Measurements from ENCODE around the gene SFXN2.
A peak's percentile ranks its signal among the peaks of the same experiment; 100 is the strongest.
"Not testable (repeated sequence)": the region's sequence is repeated elsewhere in the genome, so short reads cannot be mapped to it uniquely, and the experiment has no call there.

Gene SFXN2, protein sequence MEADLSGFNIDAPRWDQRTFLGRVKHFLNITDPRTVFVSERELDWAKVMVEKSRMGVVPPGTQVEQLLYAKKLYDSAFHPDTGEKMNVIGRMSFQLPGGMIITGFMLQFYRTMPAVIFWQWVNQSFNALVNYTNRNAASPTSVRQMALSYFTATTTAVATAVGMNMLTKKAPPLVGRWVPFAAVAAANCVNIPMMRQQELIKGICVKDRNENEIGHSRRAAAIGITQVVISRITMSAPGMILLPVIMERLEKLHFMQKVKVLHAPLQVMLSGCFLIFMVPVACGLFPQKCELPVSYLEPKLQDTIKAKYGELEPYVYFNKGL

DNA sequence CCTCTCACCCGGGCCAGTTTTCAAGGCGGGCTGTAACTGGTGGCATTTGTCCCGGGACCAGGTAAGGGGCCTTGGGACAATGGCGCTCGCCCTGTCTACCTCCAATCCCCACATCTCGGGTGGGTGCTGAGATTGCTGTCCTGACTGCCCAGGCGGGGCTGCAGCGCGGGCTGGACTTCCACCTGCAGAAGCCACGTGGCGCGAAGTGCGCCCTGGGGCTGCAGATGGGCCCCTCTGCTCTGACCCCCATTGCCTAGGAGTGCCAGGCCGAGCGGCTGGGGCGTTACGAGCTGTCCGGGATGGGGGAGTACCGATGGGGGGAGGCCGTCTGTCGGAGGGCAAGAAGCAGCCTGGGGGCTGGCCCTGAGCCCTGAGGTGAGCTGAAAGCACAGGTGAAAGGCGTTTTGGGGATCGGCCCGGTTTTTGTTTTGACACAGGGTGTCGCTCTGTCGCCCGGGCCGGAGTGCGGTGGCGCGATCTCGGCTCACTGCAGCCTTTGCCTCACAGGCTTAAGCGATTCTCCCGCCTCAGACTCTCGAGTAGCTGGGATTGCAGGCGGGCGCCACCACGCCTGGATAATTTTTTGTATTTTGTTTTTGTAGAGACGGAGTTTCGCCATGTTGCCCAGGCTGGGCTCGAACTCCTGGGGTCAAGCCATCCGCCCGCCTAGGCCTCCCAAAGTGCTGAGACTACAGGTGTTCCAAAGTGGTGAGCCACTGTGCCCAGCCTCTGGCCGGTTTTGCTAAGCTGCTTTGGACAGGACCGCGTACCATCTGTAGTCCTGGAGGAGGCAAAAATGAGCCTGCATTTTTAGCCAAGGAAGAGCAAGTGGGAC is at the start of gene SFXN2:
Gene SFXN2, plus strand, starts transcription at position 16 of the 835 bp plus-strand sequence. CDS start 12,001 bp downstream, outside the sequence.
- TF ChIP-seq, protein P1, sequence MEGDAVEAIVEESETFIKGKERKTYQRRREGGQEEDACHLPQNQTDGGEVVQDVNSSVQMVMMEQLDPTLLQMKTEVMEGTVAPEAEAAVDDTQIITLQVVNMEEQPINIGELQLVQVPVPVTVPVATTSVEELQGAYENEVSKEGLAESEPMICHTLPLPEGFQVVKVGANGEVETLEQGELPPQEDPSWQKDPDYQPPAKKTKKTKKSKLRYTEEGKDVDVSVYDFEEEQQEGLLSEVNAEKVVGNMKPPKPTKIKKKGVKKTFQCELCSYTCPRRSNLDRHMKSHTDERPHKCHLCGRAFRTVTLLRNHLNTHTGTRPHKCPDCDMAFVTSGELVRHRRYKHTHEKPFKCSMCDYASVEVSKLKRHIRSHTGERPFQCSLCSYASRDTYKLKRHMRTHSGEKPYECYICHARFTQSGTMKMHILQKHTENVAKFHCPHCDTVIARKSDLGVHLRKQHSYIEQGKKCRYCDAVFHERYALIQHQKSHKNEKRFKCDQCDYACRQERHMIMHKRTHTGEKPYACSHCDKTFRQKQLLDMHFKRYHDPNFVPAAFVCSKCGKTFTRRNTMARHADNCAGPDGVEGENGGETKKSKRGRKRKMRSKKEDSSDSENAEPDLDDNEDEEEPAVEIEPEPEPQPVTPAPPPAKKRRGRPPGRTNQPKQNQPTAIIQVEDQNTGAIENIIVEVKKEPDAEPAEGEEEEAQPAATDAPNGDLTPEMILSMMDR (IDR thresholded peaks at IDR 0.05; ENCODE audit: borderline replicate concordance, control extremely low read depth, extremely low read depth, insufficient read depth, missing control alignments) = no peak

DNA sequence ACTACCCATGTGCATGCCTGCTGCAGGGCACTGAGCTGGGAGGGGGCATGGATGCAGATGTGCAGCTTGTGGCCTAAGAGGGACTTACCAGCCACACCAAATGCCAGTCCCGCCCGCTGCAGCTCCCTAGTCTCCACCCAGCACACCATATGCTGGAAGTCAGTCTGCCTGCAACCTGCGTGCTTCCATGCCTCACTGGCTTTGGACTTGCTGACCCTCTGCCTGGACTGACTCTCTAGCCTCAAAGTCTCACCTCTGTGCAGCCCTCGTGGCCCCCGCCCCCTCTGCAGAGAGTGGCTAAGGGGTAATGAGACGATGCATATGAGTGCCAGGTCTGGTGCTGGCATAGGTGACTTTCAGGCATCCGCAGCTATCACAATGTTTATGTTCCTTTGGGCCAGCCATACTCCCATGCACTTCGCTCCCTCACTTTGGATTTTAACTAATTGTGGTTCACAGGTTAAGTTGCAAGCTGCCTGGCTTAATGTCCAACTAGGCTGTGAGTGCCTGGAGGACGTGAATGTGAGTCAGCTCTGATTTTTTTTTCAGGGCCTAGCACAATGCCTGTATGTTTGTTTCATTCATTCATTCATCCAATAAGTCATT is 48.4 kb upstream of the SFXN2 start:
- TF ChIP-seq, protein P1 (IDR thresholded peaks at IDR 0.05; ENCODE audit: borderline replicate concordance, control extremely low read depth, extremely low read depth, insufficient read depth, missing control alignments) = no peak
- no peak for DNase-seq (ENCODE audit: low spot score)
- in situ Hi-C loops (cut with MboI; ENCODE audit: low sequenced_read_pairs, unreplicated experiment) = no loop called here

More for the DNA sequence above, at the start of gene SFXN2:
- no peak for DNase-seq (ENCODE audit: low spot score)
- in situ Hi-C loops (cut with MboI; ENCODE audit: low sequenced_read_pairs, unreplicated experiment) = no loop called here

DNA sequence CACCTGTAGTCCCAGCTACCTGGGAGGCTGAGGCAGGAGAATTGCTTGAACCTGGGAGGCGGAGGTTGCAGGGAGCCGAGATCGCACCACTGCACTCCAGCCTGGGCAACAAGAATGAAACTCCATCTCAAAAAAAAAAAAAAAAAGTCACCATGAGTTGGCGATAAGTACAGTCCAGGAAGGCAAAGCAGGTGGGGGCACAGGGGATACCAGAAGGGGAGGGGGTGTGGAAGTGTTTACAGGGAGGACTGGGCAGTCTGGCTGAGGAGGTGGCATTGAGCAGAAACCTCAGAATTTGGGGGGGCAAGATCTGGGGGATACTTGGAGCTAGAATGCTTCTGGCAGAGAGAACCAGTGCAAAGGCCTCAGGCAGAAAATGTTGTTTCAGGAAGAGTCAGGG is 47.0 kb upstream of the SFXN2 start:
- in situ Hi-C loops (cut with MboI; ENCODE audit: low sequenced_read_pairs, unreplicated experiment); DNase-seq (ENCODE audit: low spot score): not testable (repeated sequence)

DNA sequence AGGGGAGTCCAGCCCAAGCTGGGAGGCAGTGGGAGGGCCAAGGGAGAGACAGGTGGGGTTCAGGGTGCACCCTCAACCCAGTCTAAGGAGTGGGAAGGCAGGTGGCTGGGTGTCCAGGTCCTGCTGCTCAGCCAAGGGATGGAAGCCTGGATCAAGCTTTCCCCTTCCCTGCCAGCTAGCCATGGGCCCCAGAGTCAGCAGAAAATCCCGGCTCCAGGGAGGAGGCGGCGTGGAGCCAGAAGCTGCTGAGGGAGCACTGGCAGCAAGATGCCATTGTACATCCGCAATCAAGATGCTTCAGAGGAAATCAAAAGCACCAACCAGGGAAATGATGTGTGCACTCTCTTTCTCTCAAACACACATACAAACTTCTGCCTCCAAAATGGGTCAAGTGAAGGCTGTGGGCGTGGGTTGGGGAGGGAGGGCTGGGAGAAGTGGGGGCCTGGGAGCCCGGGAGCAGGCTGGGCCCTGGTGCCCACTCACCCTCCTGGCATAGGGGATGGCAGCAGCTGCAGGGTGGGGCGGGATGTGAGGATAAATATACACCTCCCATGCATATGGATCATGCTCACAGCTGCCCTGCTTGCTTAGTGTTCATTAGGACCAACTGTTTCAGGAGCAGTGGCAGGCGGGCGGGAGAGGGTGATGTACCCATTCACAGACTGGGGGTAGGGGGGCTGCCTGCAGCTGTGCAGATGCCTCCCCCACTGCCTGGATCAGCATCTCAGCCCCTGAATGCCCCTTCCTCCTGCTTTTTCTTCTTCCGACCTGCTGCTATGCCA is 45.9 kb upstream of the SFXN2 start:
- TF ChIP-seq, protein P1 (IDR thresholded peaks at IDR 0.05; ENCODE audit: borderline replicate concordance, control extremely low read depth, extremely low read depth, insufficient read depth, missing control alignments) = no peak
- in situ Hi-C loops (cut with MboI; ENCODE audit: low sequenced_read_pairs, unreplicated experiment) = no loop called here
- DNase-seq (ENCODE audit: low spot score) = no peak

DNA sequence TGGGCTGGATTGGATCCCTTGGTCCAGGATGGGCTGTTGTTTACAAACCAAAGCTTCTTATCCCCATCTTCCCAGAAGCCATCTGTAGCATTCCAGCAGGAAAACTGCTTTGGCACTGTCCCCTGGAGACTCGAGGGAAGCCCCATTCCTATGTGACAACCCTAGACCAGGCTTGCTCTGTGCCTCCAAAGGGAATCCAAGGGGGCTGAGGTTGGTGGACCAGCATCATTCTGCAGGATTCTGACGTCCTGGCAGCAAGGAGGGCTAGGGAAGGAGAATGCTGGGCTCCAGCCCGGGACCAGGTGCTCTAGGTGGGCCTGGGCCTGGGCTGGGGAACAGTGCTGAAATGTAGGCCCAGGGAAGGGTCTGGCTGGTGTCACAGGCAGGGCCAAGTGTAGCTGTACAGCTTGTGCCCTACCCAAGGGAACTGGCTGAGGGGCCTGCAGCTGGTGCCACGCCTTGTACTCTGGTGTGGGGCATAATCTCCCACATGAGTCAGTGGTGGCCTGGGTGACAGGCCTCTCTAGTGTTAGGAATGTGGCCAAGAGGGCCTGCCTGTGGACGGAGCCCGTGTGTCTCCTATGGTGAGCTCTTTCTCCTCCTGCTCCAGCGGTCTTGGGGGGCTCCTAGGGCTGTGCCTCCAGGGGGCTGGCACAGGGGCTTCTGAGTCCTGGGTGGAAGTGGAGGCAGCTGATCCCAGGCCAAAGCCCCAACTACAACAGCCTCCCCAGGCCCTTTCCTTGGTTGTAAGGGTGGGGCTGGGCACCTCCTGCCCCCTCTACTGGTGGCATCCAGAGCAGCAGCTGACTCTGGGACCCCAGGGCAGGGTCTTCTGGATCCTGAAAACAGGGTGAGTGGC is 45.0 kb upstream of the SFXN2 start:
- TF ChIP-seq, protein P1 (IDR thresholded peaks at IDR 0.05; ENCODE audit: borderline replicate concordance, control extremely low read depth, extremely low read depth, insufficient read depth, missing control alignments) = peak; percentile 18
- DNase-seq (ENCODE audit: low spot score) = peak; percentile 44
- in situ Hi-C loops (cut with MboI; ENCODE audit: low sequenced_read_pairs, unreplicated experiment) = no loop called here

DNA sequence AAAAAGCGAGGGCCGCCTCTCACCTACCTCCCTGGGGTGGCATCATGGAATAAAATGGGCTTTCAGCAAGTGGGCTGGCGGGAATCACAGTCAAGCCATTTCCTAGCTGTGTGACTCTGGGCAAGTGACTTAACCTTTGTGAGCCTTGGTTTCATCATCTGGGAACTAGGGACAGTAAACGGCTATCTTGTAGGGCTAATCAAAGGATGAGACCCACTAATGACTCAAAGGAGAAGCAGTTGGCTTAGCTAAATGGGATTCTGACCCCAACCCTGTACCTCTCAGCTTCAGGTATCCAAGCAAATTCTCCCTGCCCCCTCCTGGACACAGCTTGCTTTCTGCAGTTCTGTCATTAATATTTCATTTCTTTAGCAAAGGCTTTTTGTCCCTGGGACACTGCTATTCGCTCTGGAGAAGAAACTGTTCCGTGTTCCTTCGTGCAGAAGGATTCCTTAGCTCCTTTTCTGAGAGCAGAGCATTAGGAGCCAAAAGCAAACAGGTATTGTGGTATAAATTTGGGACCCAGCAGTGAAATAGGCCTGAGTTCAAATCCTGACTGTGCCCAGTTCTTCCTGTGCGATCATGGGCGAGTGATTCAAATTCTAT is 44.3 kb upstream of the SFXN2 start:
- DNase-seq (ENCODE audit: low spot score) = no peak
- TF ChIP-seq, protein P1 (IDR thresholded peaks at IDR 0.05; ENCODE audit: borderline replicate concordance, control extremely low read depth, extremely low read depth, insufficient read depth, missing control alignments) = no peak
- in situ Hi-C loops (cut with MboI; ENCODE audit: low sequenced_read_pairs, unreplicated experiment) = no loop called here

Measured in GM13976 (cell line).